HEK293T (cell line): ENCODE results near the gene NUP35.

Source experiments
- ARNT ChIP-seq: fragments of 450-650 bp; IDR thresholded peaks from 2 replicates; pipeline ENCODE4 v1.6.1; 2017; ENCODE audit warnings: mild to moderate bottlenecking
- CTBP1 ChIP-seq: fragments of 450-650 bp; IDR thresholded peaks from 2 replicates; pipeline ENCODE4 v1.6.1; 2016; ENCODE audit warnings: borderline replicate concordance
- ELF4 ChIP-seq: fragments of 450-650 bp; IDR thresholded peaks from 2 replicates; pipeline ENCODE4 v1.6.1; 2017; ENCODE audit warnings: antibody characterized with exemption
- FOXK2 ChIP-seq: fragments of 450-650 bp; IDR thresholded peaks from 2 replicates; pipeline ENCODE4 v1.6.1; 2016; ENCODE audit warnings: mild to moderate bottlenecking
- HDGF ChIP-seq: fragments of 450-650 bp; IDR thresholded peaks from 2 replicates; pipeline ENCODE4 v1.6.1; 2017; ENCODE audit warnings: antibody characterized with exemption, borderline replicate concordance
- SP1 ChIP-seq: fragments of 450-650 bp; IDR thresholded peaks from 2 replicates; pipeline ENCODE4 v1.6.1; 2017
- SUZ12 ChIP-seq: fragments of 450-650 bp; IDR thresholded peaks from 2 replicates; pipeline ENCODE4 v1.6.1; 2016; ENCODE audit warnings: mild to moderate bottlenecking

DNA sequence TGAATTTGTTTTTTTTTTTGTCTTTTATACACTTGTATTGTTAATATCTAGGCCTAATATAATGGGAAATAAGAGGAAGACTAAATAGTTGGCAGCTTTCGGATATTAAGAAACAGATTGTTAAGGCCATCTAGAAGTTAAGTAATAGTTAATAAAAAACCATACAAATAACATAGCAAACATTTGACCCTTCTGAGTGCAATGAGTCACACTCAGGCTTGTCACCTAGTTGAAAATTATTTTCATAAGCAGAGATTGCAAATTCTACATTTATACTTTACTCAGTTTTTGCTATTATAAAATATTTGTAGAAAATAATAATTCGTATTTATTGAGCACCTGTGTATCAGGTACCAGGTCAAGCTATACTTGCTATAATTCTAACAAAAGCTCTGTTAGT lies 2.4 kb downstream of the NUP35 start:
- TF ChIP-seq CTBP1: no peak
- no peak for TF ChIP-seq SP1
- no peak for TF ChIP-seq SUZ12
- TF ChIP-seq ELF4: no peak
- TF ChIP-seq FOXK2: no peak
- no peak for TF ChIP-seq HDGF
- no peak for TF ChIP-seq ARNT
